SK-N-SH (cell line): ENCODE data around the gene CD274.

Source experiments
- CHD2 ChIP-seq: fragments of 150-350 bp; IDR thresholded peaks from 2 replicates; pipeline ENCODE4 v1.6.1; 2018; ENCODE audit warnings: low read length; ENCODE audit not compliant: partially characterized antibody
- CTCF ChIP-seq: fragments of 200-600 bp; sonication (generic); IDR thresholded peaks from 2 replicates; pipeline ENCODE4 v1.6.1; 2017; ENCODE audit warnings: antibody characterized with exemption, mild to moderate bottlenecking, moderate library complexity
- POLR2AphosphoS5 ChIP-seq: IDR thresholded peaks from 2 replicates; pipeline ENCODE4 v1.6.1; 2012; ENCODE audit warnings: low read depth, low read length
- RCOR1 ChIP-seq: fragments of 150-350 bp; IDR thresholded peaks from 2 replicates; pipeline ENCODE4 v1.6.1; 2017; ENCODE audit warnings: antibody characterized with exemption, low read length
- SIN3A ChIP-seq: IDR thresholded peaks from 2 replicates; pipeline ENCODE4 v1.6.1; 2012; ENCODE audit warnings: low read depth, mild to moderate bottlenecking, low read length, moderate library complexity, borderline replicate concordance
- USF2 ChIP-seq: fragments of 150-350 bp; IDR thresholded peaks from 2 replicates; pipeline ENCODE4 v1.6.1; 2017; ENCODE audit warnings: antibody characterized with exemption, low read length, low read depth, borderline replicate concordance

- TF ChIP-seq USF2 (no peak), CHD2 (no peak), CTCF (no peak), SIN3A (no peak), POLR2AphosphoS5 (no peak), RCOR1 (no peak)
Observed at GRCh38 chr9:5489630-5490490, 39.5 kb downstream of the CD274 start.
